Mucosa of rectum (tissue), 2 donors: ENCODE results near the gene SEPTIN10.

ENCODE experiments used
- H3K27ac ChIP-seq, 2 donors: one replicate each; pipeline ENCODE4 v1.7.0; 2013; ENCODE audit warnings: inconsistent platforms in 2 of 2, low read depth in 2 of 2, low read length in 2 of 2
- H3K27me3 ChIP-seq, 2 donors: one replicate each; pipeline ENCODE4 v1.7.0; 2013; ENCODE audit warnings: low read length in 2 of 2; ENCODE audit not compliant: control insufficient read depth in 2 of 2, insufficient read depth in 2 of 2
- H3K36me3 ChIP-seq, 2 donors: one replicate each; pipeline ENCODE4 v1.7.0; 2013; ENCODE audit warnings: low read length in 2 of 2; ENCODE audit not compliant: control insufficient read depth in 2 of 2, insufficient read depth in 2 of 2
- H3K4me1 ChIP-seq, 2 donors: one replicate each; pipeline ENCODE4 v1.7.0; 2013; ENCODE audit warnings: low read length in 2 of 2, mild to moderate bottlenecking in 1 of 2; ENCODE audit not compliant: control insufficient read depth in 2 of 2, insufficient read depth in 2 of 2
- H3K4me3 ChIP-seq, 2 donors: one replicate each; pipeline ENCODE4 v1.7.0; 2013; ENCODE audit warnings: low read length in 2 of 2
- H3K9ac ChIP-seq, 2 donors: one replicate each; pipeline ENCODE4 v1.7.0; 2013; ENCODE audit warnings: low read length in 2 of 2, low read depth in 1 of 2, mild to moderate bottlenecking in 1 of 2
- H3K9me3 ChIP-seq, 2 donors: one replicate each; pipeline ENCODE4 v1.7.0; 2013; ENCODE audit warnings: low read length in 2 of 2; ENCODE audit not compliant: control insufficient read depth in 2 of 2
- donor health status: healthy.
- donor health status: Normal muscosa, but diverticular disease.

The SEPTIN10 gene

DNA sequence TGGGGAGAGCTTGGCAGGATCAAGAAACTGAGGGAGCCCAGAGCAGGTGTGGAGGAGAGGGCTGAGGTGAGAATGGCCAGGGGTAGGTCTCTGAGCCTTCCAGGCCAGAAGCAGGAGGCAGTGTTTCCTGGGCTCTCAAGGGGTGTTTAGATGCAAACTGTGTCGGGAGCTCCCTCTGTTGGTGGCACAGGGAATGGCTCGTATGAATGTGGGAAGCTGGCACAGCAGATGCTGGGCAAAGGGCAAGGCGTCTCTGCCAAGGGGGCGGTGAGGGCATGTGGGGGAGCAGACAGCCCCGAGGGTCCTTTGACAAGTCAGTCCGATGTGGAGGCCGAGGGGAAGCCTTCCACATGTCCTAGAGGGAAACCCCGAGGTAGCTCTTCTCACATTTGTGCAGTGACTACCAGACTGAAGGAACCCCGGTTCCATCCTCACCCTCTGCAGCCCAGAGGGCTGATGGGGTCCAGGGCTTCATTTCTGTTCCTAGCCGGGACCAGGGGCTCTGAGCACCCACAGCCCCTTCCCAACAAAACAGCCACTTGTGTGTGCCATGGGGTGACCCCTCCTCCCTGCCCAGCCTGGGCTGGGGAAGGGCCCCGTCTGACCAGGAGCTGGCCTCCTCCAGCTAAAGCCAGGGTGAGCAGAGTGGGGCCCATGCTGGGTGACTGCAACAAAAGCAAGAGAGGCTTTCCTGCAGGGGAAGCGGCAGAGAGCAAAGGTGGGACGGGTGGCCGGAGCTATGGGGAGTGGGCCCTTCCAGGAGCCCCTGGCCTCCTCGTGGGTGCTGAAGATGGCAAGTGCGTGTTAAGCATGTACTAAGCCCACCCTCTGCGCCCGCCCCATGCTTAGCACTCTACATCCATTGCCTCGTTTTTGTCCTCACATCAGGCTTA lies 103.4 kb downstream of the SEPTIN10 start:
- Histone ChIP-seq H3K4me1 (no peaks in the 10 kb centered on the region), H3K9ac (no peak overlapping the region), H3K9me3 (no peaks in the 10 kb centered on the region), H3K36me3 (no peaks in the 10 kb centered on the region), H3K27me3 (no peaks in the 10 kb centered on the region), H3K4me3 (no peak overlapping the region), H3K27ac (no peak overlapping the region)

GRCh38 chr2:109508556-109508955 lies 105.2 kb downstream of the SEPTIN10 start:
- H3K9me3 ChIP-seq: no peaks in the 10 kb centered on the region
- no peak overlapping the region for H3K4me3 ChIP-seq
- no peaks in the 10 kb centered on the region for H3K36me3 ChIP-seq
- no peak overlapping the region for H3K27ac ChIP-seq
- no peaks in the 10 kb centered on the region for H3K4me1 ChIP-seq
- H3K27me3 ChIP-seq: no peaks in the 10 kb centered on the region
- H3K9ac ChIP-seq: no peak overlapping the region

- Histone ChIP-seq H3K27me3 (no peaks in the 10 kb centered on the region), H3K4me1 (no peaks in the 10 kb centered on the region), H3K9me3 (no peaks in the 10 kb centered on the region), H3K4me3 (no peak overlapping the region), H3K27ac (no peak overlapping the region), H3K9ac (no peak overlapping the region), H3K36me3 (no peaks in the 10 kb centered on the region)
Measured at GRCh38 chr2:109507828-109508227, 105.9 kb downstream of the SEPTIN10 start.

GRCh38 chr2:109507217-109507616 lies 106.5 kb downstream of the SEPTIN10 start:
- H3K36me3 ChIP-seq: no peaks in the 10 kb centered on the region
- H3K4me3 ChIP-seq: no peak overlapping the region
- H3K27ac ChIP-seq: no peak overlapping the region
- H3K4me1 ChIP-seq: no peaks in the 10 kb centered on the region
- no peaks in the 10 kb centered on the region for H3K9me3 ChIP-seq
- H3K9ac ChIP-seq: no peak overlapping the region
- H3K27me3 ChIP-seq: no peaks in the 10 kb centered on the region

GRCh38 chr2:109503191-109503590 lies 110.6 kb downstream of the SEPTIN10 start:
- Histone ChIP-seq H3K9ac (no peak overlapping the region), H3K27ac (no peak overlapping the region), H3K4me3 (no peak overlapping the region), H3K27me3 (no peaks in the 10 kb centered on the region), H3K9me3 (no peaks in the 10 kb centered on the region), H3K36me3 (peaks cover 0 to 3% of the 10 kb centered on the region in 2 donors), H3K4me1 (peaks cover 18 to 22% of the 10 kb centered on the region in 2 donors)

- no peaks in the 10 kb centered on the region for H3K9me3 ChIP-seq
Measured at GRCh38 chr2:109501461-109501860, 112.3 kb downstream of the SEPTIN10 start.

GRCh38 chr2:109500910-109501309 lies 112.9 kb downstream of the SEPTIN10 start:
- no peak overlapping the region for H3K27ac ChIP-seq
- no peaks in the 10 kb centered on the region for H3K27me3 ChIP-seq
- no peaks in the 10 kb centered on the region for H3K9me3 ChIP-seq
- H3K36me3 ChIP-seq: peaks cover 0 to 3% of the 10 kb centered on the region in 2 donors
- peaks cover 27 to 33% of the 10 kb centered on the region in 2 donors for H3K4me1 ChIP-seq
- no peak overlapping the region for H3K4me3 ChIP-seq
- H3K9ac ChIP-seq: no peak overlapping the region

More at GRCh38 chr2:109501461-109501860, 112.3 kb downstream of the SEPTIN10 start:
- Histone ChIP-seq H3K27ac (no peak overlapping the region), H3K27me3 (no peaks in the 10 kb centered on the region), H3K9ac (no peak overlapping the region), H3K36me3 (peaks cover 0 to 3% of the 10 kb centered on the region in 2 donors), H3K4me3 (no peak overlapping the region), H3K4me1 (peaks cover 27 to 33% of the 10 kb centered on the region in 2 donors)

DNA sequence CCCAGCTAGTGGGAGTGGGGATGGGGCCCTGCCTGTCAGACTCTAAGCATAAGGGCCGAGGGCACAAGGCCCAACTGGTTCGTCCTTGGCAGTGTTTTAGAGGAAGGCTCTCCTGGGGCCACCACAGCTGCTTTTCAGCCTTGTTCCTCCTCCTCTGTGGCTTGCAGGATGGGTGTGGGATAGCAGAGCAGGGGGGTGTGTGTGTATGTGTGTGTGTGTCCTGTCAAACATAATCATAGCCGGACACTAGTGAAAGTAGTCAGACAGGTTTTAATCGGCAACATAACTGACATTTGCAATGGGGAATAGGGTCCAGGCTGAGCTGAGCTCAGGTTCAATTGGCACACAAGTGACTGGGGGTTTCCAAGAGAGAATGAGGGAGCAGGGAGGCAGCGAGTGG lies 114.2 kb downstream of the SEPTIN10 start:
- Histone ChIP-seq H3K9ac (no peak overlapping the region), H3K4me1 (peaks cover 32 to 43% of the 10 kb centered on the region in 2 donors), H3K27ac (peak overlapping the region; percentile 50 to 66)

GRCh38 chr2:109498906-109499305 lies 114.9 kb downstream of the SEPTIN10 start:
- Histone ChIP-seq H3K36me3 (peaks cover 0 to 3% of the 10 kb centered on the region in 2 donors), H3K9me3 (no peaks in the 10 kb centered on the region), H3K4me1 (peaks cover 37 to 50% of the 10 kb centered on the region in 2 donors), H3K9ac (peak overlapping the region in 1 of 2 donors; percentile 31), H3K27ac (peak overlapping the region; percentile 50 to 66), H3K27me3 (no peaks in the 10 kb centered on the region), H3K4me3 (no peak overlapping the region)

More for the DNA sequence above, 114.2 kb downstream of the SEPTIN10 start:
- Histone ChIP-seq H3K4me3 (no peak overlapping the region), H3K9me3 (no peaks in the 10 kb centered on the region), H3K36me3 (peaks cover 0 to 3% of the 10 kb centered on the region in 2 donors), H3K27me3 (no peaks in the 10 kb centered on the region)
